ENCODE results near the gene CBX8. TPM values are rescaled to one million over a fixed set of nuclear protein-coding genes. Genes with fewer than 3 reads are reported as not detected.

CBX8 gene
- total and polyA plus RNA-seq, 2 donors (not counting 3 experiments of a cell fraction or from before 2014, with no cell fraction given) = 0.69 to 3.1 TPM

DNA sequence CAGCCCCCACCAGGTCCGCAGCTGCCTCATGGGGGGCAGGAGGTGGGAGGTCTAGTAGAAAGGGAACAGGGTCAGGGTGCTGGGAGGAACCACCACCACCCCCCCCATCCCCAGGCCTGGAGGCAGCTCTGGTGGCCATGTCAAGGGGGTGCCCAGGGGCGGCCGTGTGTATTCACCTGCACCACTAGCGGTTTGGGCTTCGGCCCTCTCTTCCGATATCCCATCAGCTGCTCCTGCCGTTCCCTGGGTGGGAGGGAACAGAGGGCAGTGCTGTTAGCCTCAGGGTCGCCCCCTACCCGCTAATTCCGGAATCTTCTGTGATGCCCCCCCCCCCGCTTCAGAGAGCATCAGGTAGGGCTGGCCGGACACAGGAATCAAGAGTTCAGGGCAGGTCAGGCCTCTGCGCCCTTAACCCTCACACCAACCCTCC is 38.6 kb upstream of the CBX8 start:
- dilution Hi-C loops (cut with MboI; ENCODE audit: extremely low pct_ligation_motif_present, low sequenced_read_pairs) (no loop called here), intact Hi-C loops (cut with micrococcal nuclease) (loop anchor here (1.0 kb wide), 2 partner anchors 45 to 93 kb away; no protein-coding TSS in a partner anchor)
- no peak overlapping the region for H3K4me3 ChIP-seq (replicated peaks in 1 of 3; ENCODE audit: insufficient read depth in 1 of 3, low read depth in 1 of 3, low read length in 3 of 3)
- no peak overlapping the region for H3K27ac ChIP-seq (ENCODE audit: insufficient read depth, low read depth, low read length)
- H3K4me2 ChIP-seq (ENCODE audit: insufficient read depth, low read length) = no peak overlapping the region
- DNase-seq (ENCODE audit: low read depth, low spot score) (no peak), FAIRE-seq (no peak)
- TF ChIP-seq MAX (IDR thresholded peaks at IDR 0.05; ENCODE audit: insufficient read depth, insufficient read length) (no peak), POLR2A (IDR thresholded peaks at IDR 0.05; ENCODE audit: low read depth, low read length) (no peak), GATA2 (IDR thresholded peaks at IDR 0.05; ENCODE audit: insufficient read depth, insufficient read length, low read depth, low read length) (no peak), CTCF (IDR thresholded peaks at IDR 0.05; ENCODE audit: extremely low read depth in 1 of 2, insufficient read depth in 1 of 2, low read depth in 1 of 2, low read length in 2 of 2) (no peak), EZH2 (IDR thresholded peaks at IDR 0.05; ENCODE audit: borderline replicate concordance, low read depth, low read length, severe bottlenecking) (no peak), FOS (IDR thresholded peaks at IDR 0.05; ENCODE audit: borderline replicate concordance, insufficient read depth, low read length) (no peak), JUN (IDR thresholded peaks at IDR 0.05; ENCODE audit: borderline replicate concordance, insufficient read depth, insufficient read length, low read depth) (no peak), POLR2AphosphoS5 (IDR thresholded peaks at IDR 0.05; ENCODE audit: insufficient read depth, low read depth, low read length) (no peak), MYC (IDR thresholded peaks at IDR 0.05; ENCODE audit: low read depth, low read length) (no peak)
- no peak overlapping the region for H2AFZ ChIP-seq (ENCODE audit: low read depth, low read length)
- peaks cover 0 to 3% of the 10 kb centered on the region in 2 experiments for H3K36me3 ChIP-seq (ENCODE audit: control insufficient read depth in 2 of 2, extremely low read depth in 1 of 2, insufficient read depth in 2 of 2, low read length in 2 of 2)
- no TSS peak for BruUV-seq (replicated peaks)
- no peaks in the 10 kb centered on the region for H4K20me1 ChIP-seq (replicated peaks; ENCODE audit: control insufficient read depth, extremely low read depth, insufficient read depth, low read length)
- H3K9me3 ChIP-seq (replicated peaks; ENCODE audit: control insufficient read depth, insufficient read depth, low read length) = no peaks in the 10 kb centered on the region
- H3K79me2 ChIP-seq (ENCODE audit: control insufficient read depth, insufficient read depth, low read length) = no peaks in the 10 kb centered on the region
- ChIA-PET POLR2A (no interaction called here), CTCF (interaction anchor here (0.6 to 2.3 kb wide), 28 partner anchors 9 to 165 kb away, joined by 3 to 14 read pairs (median 4); partner anchors contain the start of gene CBX8)
- H3K4me1 ChIP-seq (ENCODE audit: control insufficient read depth, extremely low read depth, insufficient read depth, low read length) = peaks cover 7% of the 10 kb centered on the region
- no peak overlapping the region for H3K9ac ChIP-seq (replicated peaks; ENCODE audit: extremely low read depth, insufficient read depth, low read length)
- H3K27me3 ChIP-seq (ENCODE audit: control insufficient read depth in 2 of 2, insufficient read depth in 2 of 2, low read length in 2 of 2) = peaks cover 4 to 8% of the 10 kb centered on the region in 2 experiments
- no peaks in the 10 kb centered on the region for H3K9me1 ChIP-seq (replicated peaks; ENCODE audit: control insufficient read depth, extremely low read depth, insufficient read depth, low read length)
